Vagina (tissue), 2 donors: ENCODE data around the gene ATP2C2.

Experiments
- CTCF ChIP-seq, 3 experiments: fragments of 450-650 bp in 2 of 3; fragments of 200-600 bp in 1 of 3; sonication (generic) in 1 of 3; IDR thresholded peaks; one replicate each; pipeline ENCODE4 v1.5.1; 2017 to 2019; ENCODE audit warnings: antibody characterized with exemption in 3 of 3, mild to moderate bottlenecking in 2 of 3, moderate library complexity in 2 of 3
- POLR2A ChIP-seq, 2 donors: fragments of 450-650 bp; IDR thresholded peaks; one replicate each; pipeline ENCODE4 v1.6.1; 2017; ENCODE audit warnings: antibody characterized with exemption in 2 of 2, mild to moderate bottlenecking in 2 of 2, moderate library complexity in 2 of 2

GRCh38 chr16:84378099-84378498 lies 9.8 kb downstream of the ATP2C2 start:
- TF ChIP-seq CTCF (IDR thresholded peaks at IDR 0.05) (no peak), POLR2A (IDR thresholded peaks at IDR 0.05) (no peak)
